GM21447 (cell line): ENCODE data around the gene HOMER3.
"Not testable (repeated sequence)": the region's sequence is repeated elsewhere in the genome, so short reads cannot be mapped to it uniquely, and the experiment has no call there.

ENCODE experiments used
- ATAC-seq: cut with Tn5 transposase; IDR thresholded peaks from one replicate; pipeline ENCODE4 v1.9.1; 2021; ENCODE audit not compliant: unreplicated experiment

Gene HOMER3

DNA sequence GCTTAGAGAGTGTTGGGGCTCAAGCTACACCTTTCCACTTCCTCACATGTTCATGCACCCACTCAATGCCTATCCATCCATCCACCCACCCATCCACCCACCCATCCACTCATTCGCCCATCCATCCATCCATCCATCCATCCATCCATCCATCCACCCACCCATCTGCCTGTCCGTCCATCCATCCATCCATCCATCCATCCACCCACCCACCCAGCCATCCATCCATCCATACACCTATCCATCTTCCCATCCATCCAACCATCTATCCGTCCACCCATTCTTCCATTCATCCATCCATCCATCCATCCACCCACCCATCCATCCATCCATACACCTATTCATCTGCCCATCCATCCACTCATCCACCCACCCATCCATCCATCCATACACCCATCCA lies 13.1 kb upstream of the HOMER3 start:
- no peak for ATAC-seq

GRCh38 chr19:18952364-18953003 lies 11.5 kb upstream of the HOMER3 start:
- ATAC-seq: not testable (repeated sequence)

- ATAC-seq: no peak
Observed at GRCh38 chr19:18951721-18952281, 10.8 kb upstream of the HOMER3 start.

DNA sequence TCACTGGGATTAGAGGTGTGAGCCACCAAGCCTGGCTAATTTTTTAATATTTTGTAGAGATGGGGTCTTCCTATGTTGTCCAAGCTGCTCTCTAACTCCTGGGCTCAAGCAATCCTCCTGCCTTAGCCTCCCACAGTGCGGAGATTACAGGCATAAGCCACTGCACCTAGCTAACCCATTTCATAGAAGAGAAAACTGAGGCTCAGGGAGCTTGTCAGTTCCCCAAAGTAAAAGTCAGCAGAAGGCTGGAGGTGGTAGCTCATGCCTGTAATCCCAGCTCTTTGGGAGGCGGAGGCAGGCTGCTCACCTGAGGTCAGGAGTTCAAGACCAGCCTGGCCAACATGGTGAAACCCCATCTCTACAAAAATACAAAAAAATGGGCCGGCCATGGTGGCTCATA lies 8.8 kb upstream of the HOMER3 start:
- ATAC-seq: no peak

GRCh38 chr19:18948976-18949356 lies 7.9 kb upstream of the HOMER3 start:
- ATAC-seq: no peak

GRCh38 chr19:18948075-18948975 lies 7.3 kb upstream of the HOMER3 start:
- no peak for ATAC-seq

DNA sequence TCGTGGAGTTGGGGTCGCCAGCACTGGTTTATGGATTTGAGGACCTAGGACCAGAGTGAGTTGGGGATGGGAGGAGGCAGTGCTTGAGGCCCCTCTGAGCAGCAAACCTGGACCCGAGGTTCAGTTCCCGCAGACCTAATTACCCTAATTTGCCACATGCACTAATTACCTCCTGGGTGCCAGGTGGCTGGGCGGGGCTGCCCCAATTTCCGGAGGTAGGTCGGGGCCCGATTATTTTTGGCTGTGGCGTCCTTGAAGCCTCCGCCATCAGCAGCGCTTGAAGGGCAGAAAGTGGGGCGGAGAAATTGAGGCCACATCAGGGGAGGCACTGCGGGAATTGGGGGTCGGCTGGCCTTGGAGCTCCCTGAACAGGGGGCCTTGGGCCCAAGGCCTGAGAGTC lies 5.9 kb upstream of the HOMER3 start:
- no peak for ATAC-seq

DNA sequence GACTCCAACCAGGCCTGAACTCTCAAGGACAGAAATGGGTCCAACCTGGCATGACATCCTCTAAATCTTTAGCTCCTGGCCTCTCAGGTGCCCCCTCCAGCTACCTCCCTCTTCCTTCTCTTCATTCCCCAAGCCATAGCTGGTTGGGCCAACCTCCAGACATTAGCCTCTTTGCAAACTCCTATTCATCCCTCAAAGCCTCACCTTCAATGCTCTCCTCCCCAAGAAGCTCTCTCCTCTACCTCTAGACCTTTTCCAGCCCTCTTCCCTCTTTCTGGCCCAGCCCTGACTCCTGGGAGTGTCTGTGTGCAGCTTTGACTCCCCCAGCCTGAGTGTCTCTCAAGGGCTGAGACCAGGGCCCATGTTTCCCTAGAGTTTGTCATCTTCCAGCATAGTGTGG lies 5.3 kb upstream of the HOMER3 start:
- ATAC-seq: no peak

- ATAC-seq: no peak
Observed at GRCh38 chr19:18945297-18945696, 4.3 kb upstream of the HOMER3 start.

- ATAC-seq: no peak
Observed at GRCh38 chr19:18943465-18943864, 2.4 kb upstream of the HOMER3 start.

- no peak for ATAC-seq
Observed at GRCh38 chr19:18942692-18943091, 1.7 kb upstream of the HOMER3 start.

- ATAC-seq: no peak
Observed at GRCh38 chr19:18941628-18942354, 774 bp upstream of the HOMER3 start.

- no peak for ATAC-seq
Observed at GRCh38 chr19:18939922-18940768, 872 bp downstream of the HOMER3 start.

DNA sequence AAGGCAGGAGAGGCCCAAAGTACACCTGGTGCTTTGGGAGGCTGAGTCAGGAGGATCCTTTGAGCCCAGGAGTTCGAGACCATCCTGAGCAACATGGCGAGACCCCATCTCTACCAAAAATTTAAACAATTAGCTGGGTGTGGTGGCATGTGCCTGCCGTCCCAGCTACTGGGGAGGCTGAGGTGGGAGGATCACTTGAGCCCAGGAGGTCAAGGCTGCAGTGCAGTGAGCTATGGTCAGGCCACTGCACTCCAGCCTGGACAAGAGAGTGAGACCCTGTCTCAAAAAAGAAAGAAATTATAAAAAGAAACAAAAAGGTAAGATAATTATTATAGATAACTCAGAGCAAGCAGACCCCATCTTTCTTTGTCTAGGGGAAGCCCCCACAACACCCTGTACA lies 1.9 kb downstream of the HOMER3 start:
- no peak for ATAC-seq

DNA sequence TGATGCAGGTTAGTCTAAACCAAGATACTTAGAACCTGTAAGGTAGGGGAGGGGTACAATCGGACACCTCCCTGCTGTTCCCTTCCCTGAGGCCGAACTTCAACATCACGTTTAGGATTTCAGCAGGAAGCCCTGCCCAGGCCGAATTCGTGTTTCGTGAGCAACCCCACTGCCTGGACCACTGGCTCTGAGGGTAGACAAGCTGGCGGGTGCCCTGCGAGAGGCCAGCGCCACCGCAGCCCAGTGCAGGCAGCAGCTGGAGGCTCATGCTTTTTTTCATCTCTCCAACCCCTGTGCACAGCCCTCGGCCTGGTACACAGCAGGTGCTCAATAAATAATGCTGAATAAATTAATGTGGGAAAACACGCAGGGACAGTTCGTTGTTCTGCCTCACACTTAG lies 7.7 kb downstream of the HOMER3 start:
- ATAC-seq: no peak

DNA sequence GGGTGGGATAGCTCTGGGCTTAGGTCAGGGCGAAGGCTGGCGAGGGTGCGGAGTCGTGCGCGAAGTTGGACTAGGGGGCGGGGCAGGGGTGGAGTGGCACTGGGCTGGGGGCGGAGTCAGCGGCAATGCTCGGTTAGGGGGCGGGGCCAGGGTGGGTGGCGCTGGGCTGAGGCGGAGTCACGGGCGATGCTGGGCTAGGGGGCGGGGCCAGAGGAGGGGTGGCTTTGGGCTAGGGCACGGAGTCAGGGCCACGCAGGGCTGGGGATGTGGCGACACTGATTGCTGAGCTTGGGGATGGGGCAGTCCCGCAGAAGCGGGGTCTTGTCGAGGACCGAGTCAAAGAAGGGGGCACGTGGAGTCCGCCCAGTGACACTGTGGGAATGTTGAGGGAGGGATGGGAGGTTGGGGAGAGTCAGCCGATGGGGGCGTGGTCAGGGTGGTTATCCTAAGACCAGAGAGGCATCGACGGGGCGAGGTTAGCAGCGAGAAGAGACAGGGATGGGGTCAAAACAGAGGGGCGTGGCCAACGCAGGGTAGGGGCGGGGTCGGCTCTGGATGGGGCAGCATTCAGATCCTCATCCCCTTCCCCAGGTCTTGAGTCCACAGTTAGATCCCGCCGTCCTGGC lies 8.7 kb downstream of the HOMER3 start:
- ATAC-seq: no peak

- no peak for ATAC-seq
Observed at GRCh38 chr19:18931316-18932162, 9.5 kb downstream of the HOMER3 start.

DNA sequence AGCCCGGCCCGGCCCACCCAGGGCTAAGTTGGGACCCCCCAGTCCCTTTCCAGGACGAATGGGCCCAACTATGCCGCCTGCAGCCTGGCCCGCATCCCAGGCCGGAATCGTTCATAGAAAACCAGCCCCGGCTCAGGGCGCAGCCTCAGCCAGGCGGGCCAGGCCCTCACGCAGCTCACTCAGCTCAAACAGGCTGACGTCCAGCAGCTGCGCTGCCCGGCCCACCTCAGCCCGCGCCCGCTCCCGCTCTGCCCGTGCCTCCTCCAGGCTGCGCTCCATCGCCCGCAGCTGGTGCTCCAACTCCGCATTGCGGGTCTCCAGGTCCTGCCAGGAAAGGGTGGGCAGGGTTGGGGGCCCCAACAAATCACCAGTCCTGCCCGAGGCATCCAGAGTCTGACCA lies 11.7 kb downstream of the HOMER3 start:
- ATAC-seq: no peak
